Epithelial cell of proximal tubule (primary cell): ENCODE data around the gene BCKDK. TPM values are rescaled to one million over a fixed set of nuclear protein-coding genes. Genes with fewer than 3 reads are reported as not detected.
A peak's percentile ranks its signal among the peaks of the same experiment; 100 is the strongest.

Source experiments
- DNase-seq: peaks from one replicate; pipeline ENCODE4 v3.0.0-alpha.2; 2011; ENCODE audit warnings: low read depth
- H3K4me3 ChIP-seq: 2 replicates; pipeline ENCODE4 v1.5.1; 2011; ENCODE audit warnings: low read depth, mild to moderate bottlenecking, low read length
- total RNA-seq: library from RNA; depleted of rRNA; stranded (reverse); fragments of >200 nt; gene quantifications from 2 replicates; pipeline ENCODE4 v1.2.3, GENCODE V29; 2015
- TF ChIP-seq, protein P1 (sequence below): conservative IDR thresholded peaks from 2 replicates; pipeline ENCODE4 v1.5.1; 2012; ENCODE audit warnings: low read depth, mild to moderate bottlenecking, low read length

Gene BCKDK
- 78.2 and 80.3 TPM in 2 replicates for total RNA-seq

DNA sequence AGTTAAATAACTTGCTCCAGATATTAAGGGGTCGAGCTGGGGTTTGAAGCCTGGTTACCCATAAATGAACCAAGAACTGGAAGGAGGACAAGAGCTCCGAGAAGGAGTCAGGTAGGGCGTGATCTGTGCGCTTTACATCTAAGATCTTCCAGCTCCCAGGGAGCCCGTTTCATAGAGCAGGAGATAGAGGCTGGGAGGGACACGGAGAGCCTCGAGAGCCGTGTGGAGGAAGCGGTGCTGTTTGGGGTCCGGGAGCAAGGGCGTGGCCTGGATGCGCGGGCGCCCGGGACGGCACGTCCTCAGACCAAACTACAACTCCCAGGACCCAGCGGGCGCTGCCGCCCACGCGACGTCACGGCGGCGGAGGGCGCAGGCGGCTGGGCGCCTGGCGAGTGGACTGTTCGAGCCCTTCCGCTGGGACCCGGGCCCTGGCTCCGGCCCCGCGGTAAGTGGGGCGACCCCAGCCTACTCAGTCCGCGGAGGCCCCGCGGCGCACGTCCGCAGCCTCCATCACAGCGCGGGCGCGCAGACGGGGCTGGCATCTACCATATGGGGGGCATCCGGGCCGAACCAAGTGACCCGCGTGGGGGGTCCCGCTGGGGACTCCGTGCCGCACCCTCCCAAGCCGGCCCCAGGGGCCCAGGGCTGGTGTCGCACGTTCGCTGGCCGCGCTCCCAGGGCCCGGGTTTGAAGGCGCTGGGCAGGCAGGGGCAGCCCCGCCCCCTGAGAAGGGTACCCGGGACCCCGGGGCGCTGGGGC is at the start of gene BCKDK:
Gene BCKDK (plus strand): TSS at position 352 of the 759 bp plus-strand sequence. CDS start 838 bp downstream, outside the sequence.
- TF ChIP-seq, protein P1, sequence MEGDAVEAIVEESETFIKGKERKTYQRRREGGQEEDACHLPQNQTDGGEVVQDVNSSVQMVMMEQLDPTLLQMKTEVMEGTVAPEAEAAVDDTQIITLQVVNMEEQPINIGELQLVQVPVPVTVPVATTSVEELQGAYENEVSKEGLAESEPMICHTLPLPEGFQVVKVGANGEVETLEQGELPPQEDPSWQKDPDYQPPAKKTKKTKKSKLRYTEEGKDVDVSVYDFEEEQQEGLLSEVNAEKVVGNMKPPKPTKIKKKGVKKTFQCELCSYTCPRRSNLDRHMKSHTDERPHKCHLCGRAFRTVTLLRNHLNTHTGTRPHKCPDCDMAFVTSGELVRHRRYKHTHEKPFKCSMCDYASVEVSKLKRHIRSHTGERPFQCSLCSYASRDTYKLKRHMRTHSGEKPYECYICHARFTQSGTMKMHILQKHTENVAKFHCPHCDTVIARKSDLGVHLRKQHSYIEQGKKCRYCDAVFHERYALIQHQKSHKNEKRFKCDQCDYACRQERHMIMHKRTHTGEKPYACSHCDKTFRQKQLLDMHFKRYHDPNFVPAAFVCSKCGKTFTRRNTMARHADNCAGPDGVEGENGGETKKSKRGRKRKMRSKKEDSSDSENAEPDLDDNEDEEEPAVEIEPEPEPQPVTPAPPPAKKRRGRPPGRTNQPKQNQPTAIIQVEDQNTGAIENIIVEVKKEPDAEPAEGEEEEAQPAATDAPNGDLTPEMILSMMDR, result no peak
- no peak for DNase-seq
- H3K4me3 ChIP-seq, result peak within 1 kb of the TSS; percentile 87

GRCh38 chr16:31061126-31061812 is 46.9 kb upstream of the BCKDK start:
- no peak overlapping the region for H3K4me3 ChIP-seq
- no peak for DNase-seq
- TF ChIP-seq, protein P1, result no peak

DNA sequence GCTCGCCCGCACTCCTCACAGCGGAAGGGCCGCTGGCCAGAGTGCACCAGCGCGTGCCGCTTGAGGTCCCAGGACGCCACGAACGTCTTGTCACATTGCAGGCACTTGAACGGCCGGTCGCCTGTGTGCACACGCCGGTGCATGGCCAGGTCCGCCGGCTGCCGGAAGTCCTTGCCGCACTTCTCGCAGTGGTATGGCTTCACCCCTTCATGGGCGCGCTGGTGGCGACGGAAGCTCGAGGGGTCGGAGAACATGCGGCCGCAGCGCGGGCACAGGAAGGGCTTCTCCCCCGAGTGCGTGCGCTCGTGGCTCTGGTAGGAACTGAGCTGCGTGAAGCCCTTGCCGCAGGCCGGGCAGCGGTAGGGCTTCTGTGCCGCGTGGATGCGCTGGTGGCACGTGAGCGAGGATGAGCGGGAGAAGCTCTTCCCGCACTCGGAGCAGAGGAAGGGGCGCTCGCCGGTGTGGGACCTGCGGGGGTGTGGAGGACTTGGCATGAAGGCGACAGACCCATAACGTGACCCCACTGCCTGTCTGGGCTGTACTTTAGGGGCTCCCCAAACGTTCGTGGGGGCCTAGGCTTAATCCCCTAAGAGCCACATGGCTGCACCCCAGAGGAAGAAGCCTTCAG is 46.3 kb upstream of the BCKDK start:
- H3K4me3 ChIP-seq, result no peak overlapping the region
- no peak for DNase-seq
- TF ChIP-seq, protein P1, result no peak

- no peak overlapping the region for H3K4me3 ChIP-seq
- TF ChIP-seq, protein P1, result no peak
- no peak for DNase-seq
Measured at GRCh38 chr16:31063495-31063842, 44.7 kb upstream of the BCKDK start.

- TF ChIP-seq, protein P1, result no peak
- DNase-seq, result no peak
- no peak overlapping the region for H3K4me3 ChIP-seq
Measured at GRCh38 chr16:31063843-31064611, 44.2 kb upstream of the BCKDK start.

DNA sequence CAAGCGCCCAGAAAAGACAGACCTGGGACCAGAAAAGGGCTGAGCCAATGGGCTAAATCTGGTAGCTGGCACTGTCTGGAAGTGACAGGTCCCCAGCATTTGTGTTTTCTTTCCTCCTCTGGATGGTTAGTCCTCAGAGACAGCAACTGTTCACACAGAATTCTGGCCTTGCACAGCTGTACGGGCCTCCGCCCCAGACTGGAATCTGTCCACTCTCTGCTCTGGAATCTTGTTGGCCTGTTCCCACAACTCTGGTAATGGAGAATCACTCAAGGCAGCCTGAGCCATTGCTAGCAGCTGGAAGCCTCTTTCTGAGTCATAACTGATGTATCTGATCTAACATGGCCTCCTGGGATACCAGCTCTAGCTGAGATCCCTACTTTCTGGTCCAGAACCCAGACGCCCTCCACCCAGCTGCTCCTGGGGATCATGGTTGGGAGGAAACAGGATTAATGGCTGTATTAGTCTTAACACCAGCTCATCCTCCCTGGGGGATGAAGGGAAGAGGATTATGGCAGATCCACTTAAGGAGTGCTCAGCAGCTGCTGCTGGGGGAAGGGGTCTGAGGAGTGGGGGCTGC is 43.2 kb upstream of the BCKDK start:
- DNase-seq, result no peak
- H3K4me3 ChIP-seq, result no peak overlapping the region
- TF ChIP-seq, protein P1, result no peak
